Caco-2 (cell line): ENCODE measurements around the gene CISD3. TPM values are rescaled to one million over a fixed set of nuclear protein-coding genes. Genes with fewer than 3 reads are reported as not detected.
A peak's percentile ranks its signal among the peaks of the same experiment; 100 is the strongest.

ENCODE experiments used
- BruUV-seq: library from RNA; stranded (reverse); fragments of 400-500 nt; replicated peaks from 2 replicates; lab custom pipeline; 2021; lab: Mats Ljungman, UMichigan
- CTCF ChIA-PET: fragments of 300-600 bp; sonication (Branson Sonifier 250); formaldehyde crosslinking; loops from one replicate; lab custom pipeline; 2022; ENCODE audit warnings: antibody characterized with exemption; lab: Charles Lee
- POLR2A ChIA-PET: fragments of 300-600 bp; sonication (Branson Sonifier 250); formaldehyde crosslinking; loops from one replicate; lab custom pipeline; 2022; ENCODE audit warnings: antibody characterized with exemption; lab: Charles Lee
- DNase-seq, 2 experiments: peaks; one replicate each; pipeline versions ENCODE4 v3.0.0 to v3.0.0-alpha.2; 2020 to 2022
- H3K27me3 ChIP-seq: replicated peaks from 2 replicates; pipeline ENCODE4 v1.6.0; 2011; ENCODE audit warnings: low read length; ENCODE audit not compliant: control insufficient read depth, insufficient read depth
- H3K36me3 ChIP-seq: 2 replicates; pipeline ENCODE4 v1.5.1; 2011; ENCODE audit warnings: low read length; ENCODE audit not compliant: control insufficient read depth, insufficient read depth
- H3K4me1 ChIP-seq: fragments of 250-450 bp; sonication (Bioruptor Pico); 2 replicates; pipeline ENCODE4 v1.5.1; 2020; ENCODE audit warnings: mild to moderate bottlenecking
- H3K4me3 ChIP-seq: 2 replicates; pipeline ENCODE4 v1.5.1; 2011; ENCODE audit warnings: low read depth, mild to moderate bottlenecking, control low read depth, low read length
- H3K9me3 ChIP-seq: fragments of 250-450 bp; sonication (Bioruptor Pico); 2 replicates; pipeline ENCODE4 v1.5.1; 2020; ENCODE audit warnings: mild to moderate bottlenecking, moderate library complexity
- H3K27ac Mint-ChIP-seq: one replicate; pipeline ENCODE4 v1.8.0; 2022; ENCODE audit warnings: mixed read lengths; ENCODE audit not compliant: unreplicated experiment
- H3K27me3 Mint-ChIP-seq: one replicate; pipeline ENCODE4 v1.8.0; 2022; ENCODE audit warnings: mixed read lengths; ENCODE audit not compliant: insufficient read depth, unreplicated experiment
- H3K36me3 Mint-ChIP-seq: one replicate; pipeline ENCODE4 v1.8.0; 2022; ENCODE audit warnings: mild to moderate bottlenecking, mixed read lengths; ENCODE audit not compliant: insufficient read depth, unreplicated experiment
- H3K4me1 Mint-ChIP-seq: one replicate; pipeline ENCODE4 v1.8.0; 2022; ENCODE audit warnings: low read depth, mixed read lengths; ENCODE audit not compliant: unreplicated experiment
- H3K4me3 Mint-ChIP-seq: one replicate; pipeline ENCODE4 v1.8.0; 2022; ENCODE audit warnings: mild to moderate bottlenecking, moderate library complexity, mixed read lengths; ENCODE audit not compliant: unreplicated experiment
- H3K9me3 Mint-ChIP-seq: one replicate; pipeline ENCODE4 v1.8.0; 2022; ENCODE audit warnings: mixed read lengths; ENCODE audit not compliant: unreplicated experiment
- CTCF ChIP-seq, 2 experiments: fragments of 200-600 bp in 1 of 2; IDR thresholded peaks; 1 replicate in 1 of 2; 2 replicates in 1 of 2; pipeline versions ENCODE4 v1.5.1 to v1.8.0; 2011 to 2022; ENCODE audit warnings: antibody characterized with exemption in 1 of 2, control low read depth in 1 of 2, inconsistent platforms in 1 of 2, low read depth in 1 of 2, low read length in 1 of 2, mild to moderate bottlenecking in 1 of 2, moderate library complexity in 1 of 2; ENCODE audit not compliant: insufficient read depth in 1 of 2, severe bottlenecking in 1 of 2, unreplicated experiment in 1 of 2
- intact Hi-C: fragments of 100-400 bp; cut with micrococcal nuclease; formaldehyde crosslinking; loops from one replicate; pipeline ENCODE4 v1.10.0; 2022; ENCODE audit not compliant: unreplicated experiment
- total RNA-seq: library from RNA; stranded (reverse); gene quantifications from 2 replicates; pipeline ENCODE4 v1.2.3, GENCODE V29; 2022

The CISD3 gene
- total RNA-seq, 1 experiment from 2014 or later = 16.6 TPM

GRCh38 chr17:38733982-38734973 is 4.1 kb downstream of the CISD3 start:
- no peaks in the 10 kb centered on the region for H3K27me3 Mint-ChIP-seq
- BruUV-seq = no TSS peak
- peaks cover 6% of the 10 kb centered on the region for H3K4me1 Mint-ChIP-seq
- peak; percentile 45 to 61 for TF ChIP-seq CTCF (IDR thresholded peaks at IDR 0.05; ENCODE audit: insufficient read depth in 1 of 2, low read depth in 1 of 2, low read length in 1 of 2, severe bottlenecking in 1 of 2, unreplicated experiment in 1 of 2)
- ChIA-PET POLR2A (interaction anchor here (0.6 to 0.7 kb wide), 2 partner anchors 27 to 176 kb away, joined by 3 to 7 read pairs; no protein-coding TSS in a partner anchor), CTCF (interaction anchor here (0.6 to 1.9 kb wide), 20 partner anchors 10 to 1068 kb away, joined by 3 to 19 read pairs (median 4); partner anchors contain the start of genes CWC25, LASP1 and PIP4K2B)
- H3K4me1 ChIP-seq = peaks cover 17% of the 10 kb centered on the region
- H3K4me3 Mint-ChIP-seq = no peak overlapping the region
- intact Hi-C loops = no loop called here
- peaks cover 88% of the 10 kb centered on the region for H3K36me3 Mint-ChIP-seq
- DNase-seq = peak; percentile 63 to 71
- no peaks in the 10 kb centered on the region for H3K9me3 ChIP-seq
- no peaks in the 10 kb centered on the region for H3K9me3 Mint-ChIP-seq
- no peak overlapping the region for H3K4me3 ChIP-seq
- H3K27ac Mint-ChIP-seq = peak overlapping the region; percentile 34
- peaks cover 1% of the 10 kb centered on the region; the same call in 1 of the 2 replicates for H3K36me3 ChIP-seq
- no peaks in the 10 kb centered on the region for H3K27me3 ChIP-seq

- TSS peak; percentile 68 for BruUV-seq
- Histone ChIP-seq H3K36me3 (peaks cover 3% of the 10 kb centered on the region), H3K9me3 (no peaks in the 10 kb centered on the region), H3K4me1 (peaks cover 15% of the 10 kb centered on the region), H3K4me3 (no peak overlapping the region), H3K27me3 (no peaks in the 10 kb centered on the region)
- ChIA-PET POLR2A (interaction anchor here (0.6 to 0.7 kb wide), 2 partner anchors 28 to 177 kb away, joined by 3 to 7 read pairs; no protein-coding TSS in a partner anchor), CTCF (interaction anchor here (0.6 to 1.9 kb wide), 25 partner anchors 9 to 1067 kb away, joined by 3 to 19 read pairs (median 4); partner anchors contain the start of genes CWC25, LASP1 and PIP4K2B)
- Mint-ChIP-seq H3K36me3 (peaks cover 94% of the 10 kb centered on the region), H3K27me3 (no peaks in the 10 kb centered on the region), H3K4me3 (no peak overlapping the region), H3K9me3 (no peaks in the 10 kb centered on the region), H3K27ac (peak overlapping the region; percentile 34), H3K4me1 (peaks cover 6% of the 10 kb centered on the region)
- peak in 1 of 2 experiments; percentile 77 for DNase-seq
- peak; percentile 93 to 97 for TF ChIP-seq CTCF (IDR thresholded peaks at IDR 0.05; ENCODE audit: insufficient read depth in 1 of 2, low read depth in 1 of 2, low read length in 1 of 2, severe bottlenecking in 1 of 2, unreplicated experiment in 1 of 2)
- intact Hi-C loops = loop anchor here (1.0 kb wide), 1 partner anchor 58 kb away; no protein-coding TSS in a partner anchor
Observed at GRCh38 chr17:38735161-38735997, 5.2 kb downstream of the CISD3 start.
